GM19351 (cell line): ENCODE measurements around the gene FLRT1.

Experiments
- ATAC-seq: cut with Tn5 transposase; IDR thresholded peaks from one replicate; pipeline ENCODE4 v1.9.1; 2021; ENCODE audit warnings: mild to moderate bottlenecking, moderate library complexity; ENCODE audit not compliant: unreplicated experiment

The FLRT1 gene

DNA sequence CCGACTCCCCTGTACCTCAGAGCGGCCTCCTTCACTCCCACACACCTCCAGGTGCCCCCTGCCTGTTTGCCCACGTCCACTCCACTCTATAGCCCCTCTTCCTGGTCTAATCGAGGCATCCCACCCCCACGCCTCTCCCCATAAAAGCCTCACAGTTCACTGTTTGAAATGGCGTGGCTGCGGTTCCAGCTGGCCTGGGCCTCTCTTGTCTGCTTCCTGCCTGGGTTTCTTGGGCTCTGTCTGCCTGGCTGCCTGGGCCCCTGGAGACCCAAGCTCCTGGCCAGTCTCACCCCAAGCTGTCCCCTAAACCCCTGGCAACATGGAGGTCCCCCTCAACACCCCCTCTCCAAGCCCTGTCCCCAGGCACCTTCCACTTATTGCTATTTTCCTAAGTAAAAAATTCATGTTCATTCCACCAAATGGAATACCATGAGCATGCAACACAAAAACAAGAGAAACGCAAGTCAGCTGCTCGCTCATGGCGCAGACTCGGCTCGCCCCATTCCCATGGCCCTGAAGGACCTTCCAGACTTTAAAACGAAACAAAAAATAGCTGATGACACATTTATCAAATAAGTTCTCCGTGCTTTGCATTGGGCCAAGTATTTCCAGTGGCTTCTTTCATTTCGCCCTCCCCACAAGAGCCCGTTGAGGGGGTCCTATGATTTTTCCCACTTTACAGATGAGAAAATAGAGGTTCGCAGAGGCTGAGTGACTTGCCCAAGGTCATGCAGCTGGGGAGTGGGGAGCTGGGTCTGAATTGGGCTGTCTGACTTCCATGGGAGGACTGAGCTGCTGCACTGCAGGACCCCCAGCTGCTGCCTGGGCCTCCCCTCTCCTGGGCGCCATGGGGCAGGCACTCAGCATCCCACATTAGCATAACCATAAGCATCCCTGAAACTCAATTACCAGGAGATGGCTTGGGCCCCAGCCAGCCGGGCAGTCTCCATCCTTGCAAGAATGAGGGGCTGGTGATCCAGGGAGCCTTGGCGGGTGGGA, 11.7 kb upstream of the FLRT1 start:
- no peak for ATAC-seq

DNA sequence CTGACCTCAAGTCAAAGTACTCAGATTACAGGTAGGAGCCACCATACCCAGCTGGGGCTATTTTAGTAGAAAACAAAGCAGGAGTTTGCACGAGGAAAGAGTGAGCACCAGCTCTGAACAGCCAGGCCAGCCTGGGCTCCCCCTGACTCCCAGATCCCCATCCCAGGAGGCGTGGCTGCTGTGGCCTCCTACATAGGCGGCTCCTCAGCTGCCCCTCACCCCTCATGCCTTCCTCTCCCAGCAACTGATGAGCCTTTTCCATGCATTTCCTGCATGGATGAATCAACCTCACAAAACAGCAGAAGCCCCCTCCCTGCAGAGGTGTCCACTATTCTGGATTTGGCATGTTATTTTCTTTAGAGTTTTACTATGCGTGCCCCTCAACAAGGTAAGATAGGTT, 10.5 kb upstream of the FLRT1 start:
- ATAC-seq: no peak

DNA sequence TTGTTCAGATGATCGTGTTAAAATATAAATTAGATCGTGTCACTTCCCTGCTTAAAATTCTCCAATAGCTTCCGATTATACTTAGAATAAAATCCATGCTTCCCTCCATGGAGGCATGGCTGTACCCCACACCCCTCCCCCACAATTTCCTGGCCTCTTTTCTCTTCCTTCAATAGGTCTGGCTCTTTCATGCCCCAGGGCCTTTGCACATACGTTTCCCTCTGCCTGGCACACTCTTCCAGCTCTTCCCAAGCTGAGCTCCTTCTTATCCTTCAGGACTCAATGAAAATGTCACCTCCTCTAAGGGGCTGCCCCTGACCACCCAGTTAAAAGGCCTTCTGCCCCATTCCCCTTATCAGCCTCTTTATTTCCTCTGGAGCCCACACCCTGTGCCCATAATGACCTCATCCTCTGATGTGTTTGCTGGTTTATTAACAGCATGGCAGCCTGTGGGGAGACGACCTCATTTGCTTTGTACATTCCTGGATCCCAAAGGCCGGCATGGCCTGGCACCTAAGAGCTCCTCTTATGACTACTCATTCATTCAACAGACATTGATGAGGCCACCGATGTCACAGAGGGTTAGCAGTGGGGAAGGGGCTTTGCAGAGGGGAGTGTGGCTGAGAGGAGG, 9.0 kb upstream of the FLRT1 start:
- no peak for ATAC-seq

DNA sequence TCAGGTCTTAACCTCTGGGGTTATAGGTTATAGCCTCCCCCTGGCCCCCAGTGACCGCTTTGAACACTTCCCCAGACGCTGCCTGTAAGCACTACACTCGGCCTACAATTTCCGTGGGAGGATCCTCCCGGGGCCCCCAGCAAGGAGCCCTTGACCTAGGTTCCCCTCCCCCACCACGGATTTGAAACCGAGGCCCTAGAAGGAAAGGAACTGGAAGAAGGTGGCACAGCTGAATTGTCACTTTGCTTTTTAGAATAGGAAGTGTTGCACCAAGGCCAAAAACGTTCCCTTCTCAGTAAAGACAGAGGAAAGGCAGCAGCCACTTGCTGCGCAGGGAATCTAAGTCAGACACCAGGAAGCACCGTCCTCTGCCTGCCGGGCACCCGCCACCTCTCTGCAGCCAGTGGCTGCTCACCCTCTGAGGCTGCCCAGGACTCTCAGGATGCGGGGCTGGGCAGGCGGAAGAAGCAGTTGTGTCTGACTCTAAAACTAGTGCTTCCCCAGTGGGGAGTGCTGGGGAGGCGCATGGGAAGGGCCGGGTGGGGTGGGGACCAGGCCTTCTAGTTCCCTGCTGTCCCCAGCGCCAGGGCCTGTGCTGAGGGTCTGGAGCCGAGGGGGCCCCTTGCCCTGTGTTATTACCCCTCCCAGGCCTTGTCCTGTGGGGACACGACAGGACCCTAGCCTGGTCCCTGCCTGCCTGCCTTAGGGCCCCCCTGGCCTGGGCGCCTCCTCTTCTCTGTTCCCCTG, 7.9 kb upstream of the FLRT1 start:
- no peak for ATAC-seq

DNA sequence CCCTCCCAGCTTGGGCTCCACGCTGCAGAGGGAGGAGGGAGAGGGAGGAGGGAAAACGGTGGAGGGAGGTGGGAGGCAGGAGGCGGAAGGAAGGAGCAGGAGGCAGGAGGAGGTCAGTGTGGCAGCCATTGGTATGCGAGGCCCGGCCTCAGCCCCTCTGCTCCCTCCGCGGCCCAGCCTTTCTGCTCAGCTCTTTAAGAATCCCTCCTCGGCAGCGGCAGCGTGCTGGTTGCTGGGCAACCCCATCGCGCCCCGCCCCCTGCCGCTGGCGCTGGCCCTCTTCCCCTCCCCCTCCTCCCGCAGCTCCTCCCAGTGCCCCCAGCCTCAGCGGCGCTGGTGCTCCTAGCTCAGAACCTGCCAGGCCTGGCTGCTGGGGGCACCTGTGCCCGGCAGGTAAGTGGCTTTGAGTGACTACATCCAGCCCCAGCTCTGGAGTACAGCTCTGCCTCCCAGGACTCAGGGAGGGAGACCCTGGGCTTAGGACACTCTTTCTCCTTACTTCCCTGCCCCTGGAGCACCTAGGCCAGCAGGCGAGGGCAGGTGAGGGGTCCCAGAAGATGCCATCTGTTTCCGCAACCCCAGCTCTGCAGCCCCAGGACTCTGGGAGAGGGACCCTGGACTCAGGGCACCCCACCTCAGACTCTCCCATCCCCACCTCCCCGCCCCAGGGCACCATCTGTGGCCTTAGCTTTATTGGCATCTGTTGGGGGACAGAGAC, 7.2 kb upstream of the FLRT1 start:
- no peak for ATAC-seq

DNA sequence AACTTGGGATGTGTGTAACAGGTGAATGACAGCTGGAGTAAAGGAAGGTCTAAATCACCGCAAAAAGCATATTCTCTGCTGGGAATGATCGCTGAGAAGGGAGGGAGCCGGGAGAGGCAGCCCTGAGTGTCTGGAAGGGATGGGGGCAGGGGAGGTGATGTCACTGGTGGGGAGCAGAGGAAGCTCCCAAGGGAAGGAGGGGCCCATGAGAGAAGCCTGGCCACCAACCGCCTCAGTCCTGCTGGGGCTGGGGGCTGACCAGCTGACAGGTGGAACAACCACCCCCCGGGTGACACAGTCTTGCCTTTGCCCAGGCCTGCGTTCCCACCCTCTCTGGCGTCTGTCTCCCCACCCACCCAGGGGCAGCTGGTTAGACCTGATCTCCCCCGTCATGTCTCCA, 6.0 kb upstream of the FLRT1 start:
- no peak for ATAC-seq

DNA sequence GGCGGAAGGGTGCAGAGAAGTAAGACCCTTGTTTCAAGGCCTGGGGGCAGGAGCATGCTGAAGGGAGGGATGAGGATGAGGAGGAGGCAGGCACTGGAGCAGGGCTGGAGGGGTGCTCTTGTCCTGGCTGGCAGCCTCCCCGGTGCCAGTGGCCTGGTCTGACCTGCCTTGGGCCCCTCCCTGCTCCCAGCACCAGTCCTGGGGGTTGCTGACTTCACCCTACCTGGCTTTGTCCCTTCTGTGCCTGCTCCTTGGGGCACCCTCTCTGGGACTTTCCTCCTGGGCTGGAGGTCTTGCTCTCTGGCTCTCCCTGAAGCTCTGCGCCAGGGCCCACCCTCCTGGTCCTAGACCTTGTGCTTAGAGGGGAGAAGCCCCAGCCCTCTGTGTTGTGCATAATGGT, 4.7 kb upstream of the FLRT1 start:
- ATAC-seq: no peak

DNA sequence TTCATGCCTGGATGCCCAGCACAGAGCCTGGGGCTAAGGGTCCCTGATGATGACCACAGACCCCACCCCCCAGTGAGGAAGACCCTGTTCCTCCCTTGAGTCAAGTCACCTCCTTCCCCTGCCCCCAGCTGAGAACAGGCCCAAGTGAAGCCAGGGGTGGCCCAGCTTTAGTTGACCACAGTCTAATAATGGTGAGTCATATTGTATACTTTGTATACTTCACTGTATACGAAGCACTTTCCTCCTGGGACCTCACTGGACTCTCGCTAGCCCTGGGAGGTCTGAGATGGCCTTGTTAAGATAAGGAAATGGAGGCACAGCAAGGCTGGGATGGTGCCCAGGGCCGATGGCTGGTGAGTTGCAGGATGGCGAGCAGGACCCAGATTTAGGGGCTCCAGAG, 3.7 kb upstream of the FLRT1 start:
- ATAC-seq: no peak

DNA sequence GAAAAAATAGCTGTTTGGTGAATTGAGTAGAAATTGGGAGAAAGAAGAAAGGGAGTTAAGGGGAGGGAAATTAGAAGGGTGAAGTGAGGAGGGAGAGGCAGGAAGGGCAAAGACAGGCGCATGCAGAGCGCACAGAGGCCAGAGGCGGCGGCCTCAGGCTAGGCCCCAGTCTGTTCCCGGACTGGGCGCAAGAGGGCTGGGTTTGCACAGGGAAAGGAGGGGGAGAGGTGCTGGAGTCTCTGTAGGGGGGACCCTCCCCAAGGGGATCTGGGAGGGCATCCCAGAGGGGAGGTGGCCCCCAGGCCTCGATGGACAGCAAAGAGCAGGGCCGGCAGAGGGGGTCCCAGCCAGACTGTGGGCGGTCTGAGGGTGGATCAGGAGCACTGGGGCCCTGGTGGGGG, 1.3 kb upstream of the FLRT1 start:
- ATAC-seq: no peak

DNA sequence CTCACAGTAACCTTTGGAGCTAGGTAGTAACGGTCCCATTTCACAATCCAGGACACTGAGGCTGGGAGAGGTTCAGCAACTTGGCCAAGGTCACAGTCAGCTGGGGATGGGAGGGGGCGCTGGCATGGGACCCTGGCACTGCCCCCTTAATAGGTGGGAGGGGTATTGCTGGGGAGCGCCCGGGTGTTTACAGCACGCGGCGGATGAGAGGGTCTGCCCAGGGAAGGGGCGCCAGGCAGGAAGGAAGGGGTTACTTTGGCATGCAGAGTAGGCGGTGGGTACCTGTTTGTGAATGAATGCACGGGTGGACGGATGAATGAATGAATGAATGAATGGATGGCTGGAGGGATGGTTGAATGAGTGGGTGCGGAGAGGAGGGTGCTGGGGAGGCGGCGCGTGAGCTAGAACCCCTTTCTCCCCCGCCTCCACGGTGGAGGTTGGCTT, 628 bp upstream of the FLRT1 start:
- no peak for ATAC-seq

DNA sequence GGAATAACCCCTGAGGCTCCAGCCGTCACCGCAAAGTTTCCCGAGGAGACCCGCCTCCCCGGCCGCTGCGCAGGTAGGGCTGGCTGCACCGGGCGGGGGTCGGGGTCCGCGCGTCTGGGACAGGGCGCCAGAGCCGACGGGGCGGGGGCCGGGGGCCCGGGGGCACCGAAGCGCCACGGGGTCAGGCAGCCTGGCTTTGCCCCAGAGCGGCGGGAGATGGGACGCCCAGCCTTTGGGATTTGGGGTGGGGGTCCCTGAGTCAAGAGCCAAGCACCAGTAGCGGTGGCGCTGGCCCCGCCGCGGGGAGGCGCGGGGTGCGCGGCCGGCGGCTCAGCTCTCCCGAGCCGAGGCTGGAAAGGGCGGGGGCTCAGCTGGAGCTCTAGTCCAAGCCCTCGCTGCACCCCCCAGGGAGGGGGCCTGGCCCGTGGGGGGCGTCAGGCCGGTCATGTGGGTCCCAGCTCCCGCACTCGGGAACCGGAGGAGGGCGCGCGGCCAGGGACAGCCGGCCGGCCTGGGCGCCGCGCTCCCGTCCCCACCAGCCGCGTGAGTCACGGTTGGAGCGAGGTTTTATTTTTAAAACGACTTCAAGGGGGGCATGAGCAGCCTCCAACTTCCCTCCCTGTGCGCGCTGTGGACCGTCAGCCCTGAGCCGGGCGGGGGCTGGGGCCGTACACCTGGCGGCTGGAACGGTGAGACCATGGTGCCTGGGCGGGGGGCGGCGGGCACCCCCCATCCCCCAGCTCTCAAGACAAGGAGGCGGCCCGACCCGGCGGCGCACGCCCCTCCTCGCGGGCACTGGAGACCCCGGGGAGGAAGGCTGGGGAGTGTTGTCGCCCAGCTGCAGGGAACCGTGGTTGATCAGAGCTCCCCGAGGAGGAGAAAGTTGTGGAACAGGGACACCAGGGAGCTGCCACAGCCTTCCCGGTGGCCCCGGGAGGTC, 626 bp downstream of the FLRT1 start:
- ATAC-seq: no peak

DNA sequence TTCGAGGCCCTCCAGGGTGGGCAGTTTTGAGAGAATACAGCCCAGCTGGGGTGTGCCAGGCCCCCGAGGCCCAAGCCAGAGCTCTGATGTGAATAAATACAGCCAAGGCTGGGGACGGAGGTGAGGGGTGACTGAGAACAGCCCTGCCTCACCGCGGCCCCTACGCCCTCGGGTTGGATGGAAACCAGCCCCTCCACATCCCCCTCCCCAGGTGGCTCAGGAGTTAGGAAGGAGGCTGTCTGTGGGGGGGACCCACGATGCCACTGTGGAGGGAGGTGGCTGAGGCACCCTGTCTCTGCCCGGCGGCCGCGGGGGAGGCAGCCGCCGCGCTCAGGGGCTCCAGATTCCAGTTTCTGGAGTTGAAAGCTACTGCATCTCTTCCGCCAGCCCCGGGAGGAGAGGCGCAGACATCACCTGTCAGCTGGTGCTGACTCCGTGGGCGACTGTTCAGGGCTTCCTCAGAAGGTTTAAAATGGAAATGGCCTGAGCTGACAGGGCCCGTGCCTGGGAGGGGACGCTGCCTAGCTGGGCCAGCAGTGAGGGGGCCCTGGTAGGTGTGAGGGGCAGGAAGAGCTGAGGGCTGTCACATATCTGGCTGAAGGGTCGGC, 1.4 kb downstream of the FLRT1 start:
- ATAC-seq: no peak

DNA sequence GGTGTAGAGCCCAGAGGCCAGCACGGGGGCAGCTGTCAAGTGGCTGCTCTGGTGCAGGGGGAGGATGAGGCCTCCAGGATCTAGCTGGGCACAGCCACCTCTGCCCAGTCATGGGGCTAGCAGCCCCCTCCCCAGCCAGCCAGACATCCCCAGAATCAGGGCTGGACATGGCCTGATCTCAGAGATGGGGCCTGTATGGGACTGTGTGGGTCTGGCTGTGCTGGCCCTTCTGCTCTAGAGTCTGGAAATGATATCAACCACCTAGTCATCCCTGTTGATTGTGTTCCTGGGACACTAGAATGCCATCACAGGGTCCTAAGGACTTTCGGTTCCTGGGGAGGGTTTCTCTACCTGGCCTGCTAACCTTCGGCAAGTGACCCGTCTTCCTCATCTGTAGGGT, 2.8 kb downstream of the FLRT1 start:
- no peak for ATAC-seq

DNA sequence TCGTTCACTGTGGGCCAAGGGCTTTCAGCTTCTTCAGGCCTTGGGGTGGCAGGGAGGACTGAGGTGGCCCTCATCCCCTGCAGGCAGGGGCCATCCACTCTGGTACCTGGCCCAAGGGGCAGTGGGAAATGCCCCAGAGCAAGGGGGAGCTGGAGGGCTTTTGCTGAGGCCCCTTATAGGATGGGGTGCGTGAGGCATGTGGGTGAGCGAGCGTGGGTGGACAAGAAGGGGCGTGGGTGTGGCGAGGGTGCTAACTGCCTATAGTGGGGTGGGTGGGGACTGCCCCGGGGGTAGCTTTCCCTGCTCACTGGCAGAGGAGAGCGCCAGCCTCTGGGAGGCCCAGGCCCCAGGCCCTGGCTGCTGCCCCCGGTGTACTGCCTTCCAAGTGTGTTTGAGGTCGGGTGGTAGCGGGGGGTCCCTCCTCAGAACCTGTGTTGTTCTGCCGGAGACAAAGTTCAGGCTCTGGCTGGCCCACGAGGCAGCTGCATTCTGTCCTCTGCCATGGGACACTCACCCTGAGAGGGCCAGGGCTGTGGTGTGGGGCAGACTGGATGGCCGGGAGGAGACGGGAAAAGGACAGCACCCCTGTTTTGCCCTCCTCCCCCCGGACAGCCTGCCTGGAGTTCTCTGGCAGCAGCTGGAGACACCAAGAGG, 3.4 kb downstream of the FLRT1 start:
- ATAC-seq: no peak

DNA sequence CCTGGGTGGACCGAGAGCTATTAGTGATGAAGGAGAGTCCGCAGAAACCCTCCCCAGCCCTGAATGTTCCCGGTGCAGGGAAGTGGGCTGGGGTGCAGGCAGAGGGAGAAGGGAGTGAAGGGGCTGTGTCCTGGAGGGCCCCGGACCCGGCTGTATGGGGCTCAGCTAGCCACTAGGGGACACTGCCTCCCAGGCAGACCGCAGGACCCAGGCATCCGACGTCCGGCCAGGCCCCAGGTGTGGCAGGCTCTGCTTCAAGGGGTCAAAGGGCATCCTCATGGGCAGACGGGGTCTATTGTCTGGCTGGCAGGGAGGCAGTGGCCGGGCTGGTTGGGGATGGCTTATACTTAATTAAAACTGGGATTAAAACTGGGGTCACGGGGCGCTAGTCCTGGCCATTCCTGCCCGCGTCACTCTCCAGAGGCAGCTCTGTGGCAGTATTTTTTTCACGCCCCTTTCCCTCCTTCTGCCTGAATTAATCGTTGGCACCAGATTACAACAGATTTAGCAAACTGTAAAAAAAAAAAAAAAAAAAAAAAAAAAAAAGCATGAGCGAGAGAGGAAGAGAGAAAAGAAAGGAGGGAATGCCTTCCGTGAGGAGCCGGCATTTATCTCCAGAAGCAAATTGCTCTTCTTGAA, 5.1 kb downstream of the FLRT1 start:
- ATAC-seq: no peak

DNA sequence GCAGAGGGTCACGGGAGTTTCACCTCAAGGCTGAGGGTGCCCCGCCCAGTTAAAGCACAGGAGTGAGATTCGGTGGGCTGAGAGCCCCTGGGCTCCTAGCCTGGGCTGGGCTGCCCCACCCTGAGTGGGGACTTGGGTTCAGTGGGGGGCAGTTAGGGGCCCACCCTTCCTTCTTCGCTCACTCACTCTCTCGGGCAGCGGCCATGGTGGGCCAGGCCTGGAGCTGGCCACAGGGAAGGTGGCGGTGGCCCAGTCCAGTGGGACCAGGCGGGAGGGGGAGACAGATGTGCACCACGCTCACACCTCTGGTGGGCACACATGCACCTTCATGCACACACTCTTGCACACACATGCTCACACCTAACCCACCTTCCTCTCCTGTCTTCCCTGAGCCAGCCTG, 6.1 kb downstream of the FLRT1 start:
- no peak for ATAC-seq

DNA sequence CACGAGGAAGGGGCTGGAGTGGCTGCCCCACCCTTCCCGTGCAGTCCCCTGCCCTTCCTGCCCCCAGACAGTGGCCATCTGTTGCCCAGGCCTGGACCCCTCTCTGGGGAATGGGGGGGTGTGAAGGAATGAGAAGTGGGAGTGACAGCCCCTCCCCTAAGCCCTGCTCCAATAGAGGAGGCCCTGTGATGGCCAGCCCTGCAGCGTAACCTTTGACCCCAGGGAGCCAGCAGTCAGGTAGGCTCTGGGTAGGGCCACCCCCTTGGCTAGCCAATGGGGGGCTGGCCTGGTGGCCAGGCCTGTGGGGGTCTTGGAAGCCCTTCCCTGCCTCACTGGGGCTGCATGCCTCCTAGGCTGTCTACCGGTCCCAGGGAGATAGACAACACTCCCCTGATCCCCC, 6.6 kb downstream of the FLRT1 start:
- no peak for ATAC-seq

DNA sequence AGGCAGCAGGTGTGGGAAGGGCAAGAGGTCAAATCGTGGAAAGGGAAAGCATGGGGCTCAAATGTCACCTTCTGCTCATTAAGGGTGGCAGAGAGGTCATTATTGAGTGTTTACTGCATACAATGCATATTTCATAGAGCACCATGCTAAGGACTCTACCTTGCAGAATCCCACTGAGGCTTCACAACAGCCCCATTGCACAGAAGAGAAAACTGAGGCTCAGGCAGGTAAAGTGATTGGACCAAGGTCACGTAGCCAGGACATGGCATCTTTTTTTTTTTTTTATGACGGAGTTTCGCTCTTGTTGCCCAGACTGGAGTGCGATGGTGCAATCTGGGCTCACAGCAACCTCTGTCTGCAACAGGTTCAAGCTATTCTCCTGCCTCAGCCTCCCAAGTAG, 7.8 kb downstream of the FLRT1 start:
- no peak for ATAC-seq
